HepG2 (cell line): Measurements from ENCODE around the gene FAT1. TPM values are rescaled to one million over a fixed set of nuclear protein-coding genes. Genes with fewer than 3 reads are reported as not detected.
A peak's percentile ranks its signal among the peaks of the same experiment; 100 is the strongest.

Experiments used
- BCL6 ChIP-seq: IDR thresholded peaks from 2 replicates; pipeline ENCODE4 v1.6.1; 2016; ENCODE audit warnings: missing genetic modification reagents, missing compliant biosample characterization
- DNMT3B ChIP-seq: conservative IDR thresholded peaks from 2 replicates; pipeline ENCODE4 v1.6.1; 2016; ENCODE audit warnings: missing biosample characterization, control low read depth
- ERF ChIP-seq: IDR thresholded peaks from 2 replicates; pipeline ENCODE4 v1.6.1; 2018; ENCODE audit warnings: missing biosample characterization, missing genetic modification reagents
- HNF4G ChIP-seq, 2 experiments: sonication (generic) in 1 of 2; formaldehyde crosslinking in 1 of 2; IDR thresholded peaks; 2 replicates each; pipeline versions ENCODE4 v1.4.0 to v1.6.1; 2011 to 2020; ENCODE audit warnings: borderline replicate concordance in 2 of 2, low read depth in 2 of 2, mild to moderate bottlenecking in 2 of 2, low read length in 1 of 2, missing genetic modification reagents in 1 of 2, moderate library complexity in 1 of 2
- KDM5A ChIP-seq: fragments of 200-600 bp; sonication (generic); IDR thresholded peaks from 2 replicates; pipeline ENCODE4 v1.7.0; 2018; ENCODE audit warnings: antibody characterized with exemption, mild to moderate bottlenecking, low read length, borderline replicate concordance
- KDM5B ChIP-seq: sonication (generic); formaldehyde crosslinking; IDR thresholded peaks from 2 replicates; pipeline ENCODE4 v1.4.0; 2020; ENCODE audit warnings: missing genetic modification reagents, mild to moderate bottlenecking, borderline replicate concordance
- KLF15 ChIP-seq: sonication (generic); formaldehyde crosslinking; IDR thresholded peaks from 2 replicates; pipeline ENCODE4 v1.8.1; 2023; ENCODE audit warnings: borderline replicate concordance, mild to moderate bottlenecking, inconsistent platforms, missing genetic modification reagents, mixed read lengths
- MED13 ChIP-seq: sonication (generic); formaldehyde crosslinking; IDR thresholded peaks from 2 replicates; pipeline ENCODE4 v1.5.0; 2020; ENCODE audit warnings: missing genetic modification reagents
- MXI1 ChIP-seq: IDR thresholded peaks from 3 replicates; pipeline ENCODE4 v1.6.1; 2012; ENCODE audit warnings: low read depth, low read length, inconsistent platforms, borderline replicate concordance
- NCOA2 ChIP-seq: sonication (generic); formaldehyde crosslinking; IDR thresholded peaks from 2 replicates; pipeline ENCODE4 v1.8.0; 2022; ENCODE audit warnings: inconsistent platforms
- NCOR1 ChIP-seq: fragments of 200-600 bp; sonication (generic); IDR thresholded peaks from 2 replicates; pipeline ENCODE4 v1.7.0; 2017; ENCODE audit warnings: antibody characterized with exemption, low read length, borderline replicate concordance
- NKX3-1 ChIP-seq: sonication (generic); formaldehyde crosslinking; IDR thresholded peaks from 2 replicates; pipeline ENCODE4 v1.5.0; 2020; ENCODE audit warnings: missing genetic modification reagents
- SP4 ChIP-seq: sonication (generic); formaldehyde crosslinking; IDR thresholded peaks from 2 replicates; pipeline ENCODE4 v1.8.1; 2023; ENCODE audit warnings: mild to moderate bottlenecking, missing genetic modification reagents
- TMF1 ChIP-seq: sonication (generic); formaldehyde crosslinking; IDR thresholded peaks from 2 replicates; pipeline ENCODE4 v1.8.1; 2022; ENCODE audit warnings: low read depth, missing genetic modification reagents
- ZNF138 ChIP-seq: sonication (generic); formaldehyde crosslinking; IDR thresholded peaks from 2 replicates; pipeline ENCODE4 v1.5.0; 2020; ENCODE audit warnings: mild to moderate bottlenecking, low read depth, missing genetic modification reagents
- ZNF20 ChIP-seq: sonication (generic); formaldehyde crosslinking; IDR thresholded peaks from 2 replicates; pipeline ENCODE4 v1.4.0; 2020; ENCODE audit warnings: mild to moderate bottlenecking, moderate library complexity, missing genetic modification reagents
- ZNF543 ChIP-seq: sonication (generic); formaldehyde crosslinking; IDR thresholded peaks from 2 replicates; pipeline ENCODE4 v1.4.0; 2020; ENCODE audit warnings: mild to moderate bottlenecking, missing genetic modification reagents
- ZNF777 ChIP-seq: sonication (generic); formaldehyde crosslinking; IDR thresholded peaks from 2 replicates; pipeline ENCODE4 v1.4.0; 2020; ENCODE audit warnings: missing genetic modification reagents
- polyA plus RNA-seq, 8 experiments: library from polyadenylated mRNA; depleted of rRNA in 3 of 8; stranded (reverse) in 7 of 8; unstranded in 1 of 8; fragments of >200 nt; fragmentation: Illumina TruSeq in 4 of 8; extraction: Trizol in 4 of 8; gene quantifications; 2 replicates each; pipeline versions ENCODE4 v1.2.1 to v1.2.3, GENCODE V29; 2011 to 2016; ENCODE audit warnings: low read depth in 4 of 8, missing spikeins in 1 of 8, mixed read lengths in 1 of 8; ENCODE audit not compliant: insufficient read depth in 1 of 8
- total RNA-seq, 5 experiments: library from RNA; depleted of rRNA; stranded (reverse); fragments of >200 nt; fragmentation: Illumina TruSeq; extraction: Trizol; gene quantifications; 2 replicates each; pipeline ENCODE4 v1.2.3, GENCODE V29; 2016; ENCODE audit warnings: low read depth in 1 of 5
- TF ChIP-seq, protein P1 (sequence below): sonication (generic); formaldehyde crosslinking; IDR thresholded peaks from 2 replicates; pipeline ENCODE4 v1.8.0; 2022; ENCODE audit warnings: mild to moderate bottlenecking, missing genetic modification reagents
- TF ChIP-seq, protein P2 (sequence below): sonication (generic); formaldehyde crosslinking; IDR thresholded peaks from 2 replicates; pipeline ENCODE4 v1.8.1; 2023; ENCODE audit warnings: mild to moderate bottlenecking, inconsistent platforms, moderate library complexity, missing genetic modification reagents, borderline replicate concordance
- TF ChIP-seq, protein P3 (sequence below): sonication (generic); formaldehyde crosslinking; IDR thresholded peaks from 2 replicates; pipeline ENCODE4 v1.5.0; 2020; ENCODE audit warnings: mild to moderate bottlenecking, missing genetic modification reagents

The FAT1 gene
- total and polyA plus RNA-seq, 2 of the 13 experiments (the other 11 are each of a cell fraction or from before 2014, with no cell fraction given) = 185 to 216 TPM

DNA sequence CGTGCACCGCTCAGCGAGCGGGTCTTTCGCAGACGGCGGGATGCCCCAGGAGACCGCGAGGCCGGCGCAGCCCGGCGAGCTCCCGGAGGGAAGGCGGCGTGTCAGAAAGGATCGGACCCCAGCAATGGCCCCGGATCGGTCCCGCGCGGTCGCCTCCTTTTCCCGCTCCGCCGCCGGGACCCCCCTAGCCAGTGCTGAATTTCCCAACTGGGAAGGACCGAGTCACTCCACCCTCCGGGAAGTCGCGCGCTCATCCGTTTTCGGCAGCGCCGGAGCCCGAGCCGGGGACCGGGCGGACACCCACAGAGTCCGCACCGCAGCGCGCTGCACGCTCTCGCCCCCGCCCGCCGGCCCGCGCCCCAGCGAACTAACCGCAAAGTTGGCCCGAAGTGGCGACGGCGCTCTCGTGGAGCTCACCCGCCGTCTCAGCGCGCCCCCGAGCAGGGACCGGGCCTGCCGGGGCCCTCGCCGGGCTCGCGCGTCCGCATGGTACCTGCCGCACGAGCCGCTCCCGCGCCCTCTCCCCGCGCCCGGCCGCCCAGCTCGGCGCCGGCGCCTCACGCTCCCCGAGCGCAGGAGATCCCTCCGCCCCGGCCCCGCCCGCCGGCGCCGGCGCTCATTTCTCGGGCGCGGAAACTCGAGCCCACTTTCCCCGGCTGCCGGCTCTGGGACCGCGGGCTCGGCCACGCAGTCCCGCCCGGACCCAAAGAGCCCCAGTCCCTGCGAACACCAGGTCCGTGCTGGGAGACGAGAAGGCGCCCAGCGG, at the start of gene FAT1 (continued):
- TF ChIP-seq KDM5A (no peak), ZNF777 (CRISPR knock-in tag) (peak; percentile 58), KDM5B (CRISPR knock-in tag) (0 out of 2 replicates have a peak, but pooled peaks have one; percentile 55), ZNF20 (CRISPR knock-in tag) (peak; percentile 71; the same call in 1 of the 2 replicates), MED13 (CRISPR knock-in tag) (peak; percentile 40; the same call in 1 of the 2 replicates), ZNF543 (CRISPR knock-in tag) (peak; percentile 57; the same call in 1 of the 2 replicates), ZNF138 (CRISPR knock-in tag) (no peak), TMF1 (CRISPR knock-in tag) (0 out of 2 replicates have a peak, but pooled peaks have one; percentile 73), NKX3-1 (CRISPR knock-in tag) (peak; percentile 71), KLF15 (0 out of 2 replicates have a peak, but pooled peaks have one; percentile 13), MXI1 (peak; percentile 60; the same call in 1 of the 3 replicates), NCOR1 (no peak), DNMT3B (CRISPR knock-in tag) (no peak), SP4 (CRISPR knock-in tag) (peak; percentile 67; the same call in 1 of the 2 replicates), ERF (CRISPR knock-in tag) (no peak), BCL6 (CRISPR knock-in tag) (peak; percentile 21; the same call in 1 of the 2 replicates), HNF4G (IDR thresholded peaks at IDR 0.05; ENCODE audit: borderline replicate concordance, low read depth, low read length) (no peak), HNF4G (CRISPR knock-in tag; IDR thresholded peaks at IDR 0.05; ENCODE audit: borderline replicate concordance, low read depth) (0 out of 2 replicates have a peak, but pooled peaks have one; percentile 36), NCOA2 (CRISPR knock-in tag) (0 out of 2 replicates have a peak, but pooled peaks have one; percentile 18)
- TF ChIP-seq, protein P1, sequence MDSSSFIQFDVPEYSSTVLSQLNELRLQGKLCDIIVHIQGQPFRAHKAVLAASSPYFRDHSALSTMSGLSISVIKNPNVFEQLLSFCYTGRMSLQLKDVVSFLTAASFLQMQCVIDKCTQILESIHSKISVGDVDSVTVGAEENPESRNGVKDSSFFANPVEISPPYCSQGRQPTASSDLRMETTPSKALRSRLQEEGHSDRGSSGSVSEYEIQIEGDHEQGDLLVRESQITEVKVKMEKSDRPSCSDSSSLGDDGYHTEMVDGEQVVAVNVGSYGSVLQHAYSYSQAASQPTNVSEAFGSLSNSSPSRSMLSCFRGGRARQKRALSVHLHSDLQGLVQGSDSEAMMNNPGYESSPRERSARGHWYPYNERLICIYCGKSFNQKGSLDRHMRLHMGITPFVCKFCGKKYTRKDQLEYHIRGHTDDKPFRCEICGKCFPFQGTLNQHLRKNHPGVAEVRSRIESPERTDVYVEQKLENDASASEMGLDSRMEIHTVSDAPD (CRISPR knock-in tag) = 0 out of 2 replicates have a peak, but pooled peaks have one; percentile 26
- TF ChIP-seq, protein P2, sequence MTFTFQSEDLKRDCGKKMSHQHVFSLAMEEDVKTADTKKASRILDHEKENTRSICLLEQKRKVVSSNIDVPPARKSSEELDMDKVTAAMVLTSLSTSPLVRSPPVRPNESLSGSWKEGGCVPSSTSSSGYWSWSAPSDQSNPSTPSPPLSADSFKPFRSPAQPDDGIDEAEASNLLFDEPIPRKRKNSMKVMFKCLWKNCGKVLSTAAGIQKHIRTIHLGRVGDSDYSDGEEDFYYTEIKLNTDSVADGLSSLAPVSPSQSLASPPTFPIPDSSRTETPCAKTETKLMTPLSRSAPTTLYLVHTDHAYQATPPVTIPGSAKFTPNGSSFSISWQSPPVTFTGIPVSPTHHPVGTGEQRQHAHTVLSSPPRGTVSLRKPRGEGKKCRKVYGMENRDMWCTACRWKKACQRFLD (CRISPR knock-in tag) = peak; percentile 47; the same call in 1 of the 2 replicates
- TF ChIP-seq, protein P3, sequence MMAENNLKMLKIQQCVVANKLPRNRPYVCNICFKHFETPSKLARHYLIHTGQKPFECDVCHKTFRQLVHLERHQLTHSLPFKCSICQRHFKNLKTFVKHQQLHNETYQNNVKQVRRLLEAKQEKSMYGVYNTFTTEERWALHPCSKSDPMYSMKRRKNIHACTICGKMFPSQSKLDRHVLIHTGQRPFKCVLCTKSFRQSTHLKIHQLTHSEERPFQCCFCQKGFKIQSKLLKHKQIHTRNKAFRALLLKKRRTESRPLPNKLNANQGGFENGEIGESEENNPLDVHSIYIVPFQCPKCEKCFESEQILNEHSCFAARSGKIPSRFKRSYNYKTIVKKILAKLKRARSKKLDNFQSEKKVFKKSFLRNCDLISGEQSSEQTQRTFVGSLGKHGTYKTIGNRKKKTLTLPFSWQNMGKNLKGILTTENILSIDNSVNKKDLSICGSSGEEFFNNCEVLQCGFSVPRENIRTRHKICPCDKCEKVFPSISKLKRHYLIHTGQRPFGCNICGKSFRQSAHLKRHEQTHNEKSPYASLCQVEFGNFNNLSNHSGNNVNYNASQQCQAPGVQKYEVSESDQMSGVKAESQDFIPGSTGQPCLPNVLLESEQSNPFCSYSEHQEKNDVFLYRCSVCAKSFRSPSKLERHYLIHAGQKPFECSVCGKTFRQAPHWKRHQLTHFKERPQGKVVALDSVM = peak; percentile 18; the same call in 1 of the 2 replicates
